Esophagus squamous epithelium (tissue), 4 donors: Measurements from ENCODE around the gene CLIP4.

Experiments
- POLR2A ChIP-seq, 4 donors: fragments of 450-650 bp; IDR thresholded peaks; one replicate each; pipeline ENCODE4 v1.6.1; 2017; ENCODE audit warnings: antibody characterized with exemption in 4 of 4, mild to moderate bottlenecking in 4 of 4, moderate library complexity in 3 of 4
- TF ChIP-seq, protein P1 (sequence below), 6 experiments: fragments of 450-650 bp in 4 of 6; fragments of 200-600 bp in 2 of 6; sonication (generic) in 2 of 6; IDR thresholded peaks; one replicate each; pipeline ENCODE4 v1.5.1; 2016 to 2019; ENCODE audit warnings: antibody characterized with exemption in 6 of 6, mild to moderate bottlenecking in 4 of 6, moderate library complexity in 4 of 6

DNA sequence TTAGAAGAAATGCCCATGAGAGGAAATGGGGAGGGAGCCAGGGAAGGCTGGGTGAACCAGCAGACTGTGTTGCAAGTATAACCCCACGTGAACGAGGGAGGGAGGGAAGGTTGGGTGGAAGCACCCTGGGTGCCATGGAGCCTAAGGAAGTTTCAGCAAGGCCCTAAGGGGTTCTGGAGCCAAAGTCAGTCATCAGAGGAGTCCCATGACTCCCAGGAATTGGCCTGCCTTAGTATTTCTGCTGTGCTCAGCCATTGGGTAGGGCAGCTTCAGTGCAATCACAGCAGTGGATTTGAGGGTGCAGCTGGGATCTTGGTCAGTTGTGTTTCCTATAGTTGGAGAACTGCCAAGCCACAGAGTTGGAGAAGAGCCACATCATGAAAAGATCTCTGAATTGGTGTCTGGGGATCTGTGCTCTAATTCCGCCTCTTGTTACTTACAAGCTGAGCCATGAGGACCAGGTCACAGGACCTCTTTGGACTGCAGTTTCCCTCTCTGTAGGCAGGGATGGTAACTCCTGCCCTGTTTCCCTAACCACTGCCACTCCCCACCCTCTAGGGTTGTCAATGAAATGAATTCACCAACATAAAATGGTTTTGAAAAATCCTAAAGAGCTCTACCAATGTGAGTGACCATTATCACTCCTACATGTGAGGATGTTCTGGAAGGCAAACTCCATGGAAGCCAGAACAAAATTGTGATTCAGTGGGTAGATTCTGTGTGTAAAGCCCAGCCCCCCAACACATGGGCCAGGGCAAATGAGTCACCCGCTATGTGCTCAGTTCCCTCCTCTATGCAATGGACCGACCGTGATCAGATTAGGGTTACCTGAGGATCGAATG lies 108.9 kb downstream of the CLIP4 start:
- TF ChIP-seq, protein P1, sequence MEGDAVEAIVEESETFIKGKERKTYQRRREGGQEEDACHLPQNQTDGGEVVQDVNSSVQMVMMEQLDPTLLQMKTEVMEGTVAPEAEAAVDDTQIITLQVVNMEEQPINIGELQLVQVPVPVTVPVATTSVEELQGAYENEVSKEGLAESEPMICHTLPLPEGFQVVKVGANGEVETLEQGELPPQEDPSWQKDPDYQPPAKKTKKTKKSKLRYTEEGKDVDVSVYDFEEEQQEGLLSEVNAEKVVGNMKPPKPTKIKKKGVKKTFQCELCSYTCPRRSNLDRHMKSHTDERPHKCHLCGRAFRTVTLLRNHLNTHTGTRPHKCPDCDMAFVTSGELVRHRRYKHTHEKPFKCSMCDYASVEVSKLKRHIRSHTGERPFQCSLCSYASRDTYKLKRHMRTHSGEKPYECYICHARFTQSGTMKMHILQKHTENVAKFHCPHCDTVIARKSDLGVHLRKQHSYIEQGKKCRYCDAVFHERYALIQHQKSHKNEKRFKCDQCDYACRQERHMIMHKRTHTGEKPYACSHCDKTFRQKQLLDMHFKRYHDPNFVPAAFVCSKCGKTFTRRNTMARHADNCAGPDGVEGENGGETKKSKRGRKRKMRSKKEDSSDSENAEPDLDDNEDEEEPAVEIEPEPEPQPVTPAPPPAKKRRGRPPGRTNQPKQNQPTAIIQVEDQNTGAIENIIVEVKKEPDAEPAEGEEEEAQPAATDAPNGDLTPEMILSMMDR (IDR thresholded peaks at IDR 0.05) = no peak
- no peak for TF ChIP-seq POLR2A (IDR thresholded peaks at IDR 0.05)
